WTC11 (cell line): ENCODE results near the gene GGN.

Source experiments
- E2F1 ChIP-seq: sonication (generic); formaldehyde crosslinking; IDR thresholded peaks from 2 replicates; pipeline ENCODE4 v1.8.0; 2022; ENCODE audit warnings: mild to moderate bottlenecking, missing genetic modification reagents
- RELA ChIP-seq: sonication (generic); formaldehyde crosslinking; IDR thresholded peaks from 2 replicates; pipeline ENCODE4 v1.8.1; 2022; ENCODE audit warnings: missing genetic modification reagents, mild to moderate bottlenecking, borderline replicate concordance
- SMAD4 ChIP-seq: sonication (generic); formaldehyde crosslinking; IDR thresholded peaks from 2 replicates; pipeline ENCODE4 v1.8.0; 2022; ENCODE audit warnings: mild to moderate bottlenecking, missing genetic modification reagents
- TP53 ChIP-seq: sonication (generic); formaldehyde crosslinking; IDR thresholded peaks from 2 replicates; pipeline ENCODE4 v1.8.1; 2023; ENCODE audit warnings: mild to moderate bottlenecking, missing genetic modification reagents
- ZNF121 ChIP-seq: sonication (generic); formaldehyde crosslinking; IDR thresholded peaks from 2 replicates; pipeline ENCODE4 v1.8.0; 2023; ENCODE audit warnings: missing genetic modification reagents
- TF ChIP-seq, protein P1 (sequence below): fragments of 200-600 bp; IDR thresholded peaks from 2 replicates; pipeline ENCODE4 v1.8.0; 2022; ENCODE audit warnings: antibody characterized with exemption
- TF ChIP-seq, protein P2 (sequence below): sonication (generic); formaldehyde crosslinking; IDR thresholded peaks from 2 replicates; pipeline ENCODE4 v1.8.1; 2022; ENCODE audit warnings: low read depth, mild to moderate bottlenecking, moderate library complexity, missing genetic modification reagents, borderline replicate concordance
- TF ChIP-seq, protein P3 (sequence below): sonication (generic); formaldehyde crosslinking; IDR thresholded peaks from 2 replicates; pipeline ENCODE4 v1.8.0; 2022; ENCODE audit warnings: mild to moderate bottlenecking, missing genetic modification reagents
- TF ChIP-seq, protein P4 (sequence below): sonication (generic); formaldehyde crosslinking; IDR thresholded peaks from 2 replicates; pipeline ENCODE4 v1.8.1; 2022; ENCODE audit warnings: mild to moderate bottlenecking, moderate library complexity, missing genetic modification reagents
- TF ChIP-seq, protein P5 (sequence below): sonication (generic); formaldehyde crosslinking; IDR thresholded peaks from 2 replicates; pipeline ENCODE4 v1.8.0; 2022; ENCODE audit warnings: mild to moderate bottlenecking, missing genetic modification reagents

GRCh38 chr19:38395381-38396114 is 7.7 kb upstream of the GGN start:
- TF ChIP-seq, protein P1, sequence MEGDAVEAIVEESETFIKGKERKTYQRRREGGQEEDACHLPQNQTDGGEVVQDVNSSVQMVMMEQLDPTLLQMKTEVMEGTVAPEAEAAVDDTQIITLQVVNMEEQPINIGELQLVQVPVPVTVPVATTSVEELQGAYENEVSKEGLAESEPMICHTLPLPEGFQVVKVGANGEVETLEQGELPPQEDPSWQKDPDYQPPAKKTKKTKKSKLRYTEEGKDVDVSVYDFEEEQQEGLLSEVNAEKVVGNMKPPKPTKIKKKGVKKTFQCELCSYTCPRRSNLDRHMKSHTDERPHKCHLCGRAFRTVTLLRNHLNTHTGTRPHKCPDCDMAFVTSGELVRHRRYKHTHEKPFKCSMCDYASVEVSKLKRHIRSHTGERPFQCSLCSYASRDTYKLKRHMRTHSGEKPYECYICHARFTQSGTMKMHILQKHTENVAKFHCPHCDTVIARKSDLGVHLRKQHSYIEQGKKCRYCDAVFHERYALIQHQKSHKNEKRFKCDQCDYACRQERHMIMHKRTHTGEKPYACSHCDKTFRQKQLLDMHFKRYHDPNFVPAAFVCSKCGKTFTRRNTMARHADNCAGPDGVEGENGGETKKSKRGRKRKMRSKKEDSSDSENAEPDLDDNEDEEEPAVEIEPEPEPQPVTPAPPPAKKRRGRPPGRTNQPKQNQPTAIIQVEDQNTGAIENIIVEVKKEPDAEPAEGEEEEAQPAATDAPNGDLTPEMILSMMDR, result no peak
- TF ChIP-seq, protein P2, sequence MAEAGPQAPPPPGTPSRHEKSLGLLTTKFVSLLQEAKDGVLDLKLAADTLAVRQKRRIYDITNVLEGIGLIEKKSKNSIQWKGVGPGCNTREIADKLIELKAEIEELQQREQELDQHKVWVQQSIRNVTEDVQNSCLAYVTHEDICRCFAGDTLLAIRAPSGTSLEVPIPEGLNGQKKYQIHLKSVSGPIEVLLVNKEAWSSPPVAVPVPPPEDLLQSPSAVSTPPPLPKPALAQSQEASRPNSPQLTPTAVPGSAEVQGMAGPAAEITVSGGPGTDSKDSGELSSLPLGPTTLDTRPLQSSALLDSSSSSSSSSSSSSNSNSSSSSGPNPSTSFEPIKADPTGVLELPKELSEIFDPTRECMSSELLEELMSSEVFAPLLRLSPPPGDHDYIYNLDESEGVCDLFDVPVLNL (CRISPR knock-in tag), result no peak
- TF ChIP-seq SMAD4, result no peak
- TF ChIP-seq, protein P3, sequence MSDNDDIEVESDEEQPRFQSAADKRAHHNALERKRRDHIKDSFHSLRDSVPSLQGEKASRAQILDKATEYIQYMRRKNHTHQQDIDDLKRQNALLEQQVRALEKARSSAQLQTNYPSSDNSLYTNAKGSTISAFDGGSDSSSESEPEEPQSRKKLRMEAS (CRISPR knock-in tag), result no peak
- TF ChIP-seq, protein P4, sequence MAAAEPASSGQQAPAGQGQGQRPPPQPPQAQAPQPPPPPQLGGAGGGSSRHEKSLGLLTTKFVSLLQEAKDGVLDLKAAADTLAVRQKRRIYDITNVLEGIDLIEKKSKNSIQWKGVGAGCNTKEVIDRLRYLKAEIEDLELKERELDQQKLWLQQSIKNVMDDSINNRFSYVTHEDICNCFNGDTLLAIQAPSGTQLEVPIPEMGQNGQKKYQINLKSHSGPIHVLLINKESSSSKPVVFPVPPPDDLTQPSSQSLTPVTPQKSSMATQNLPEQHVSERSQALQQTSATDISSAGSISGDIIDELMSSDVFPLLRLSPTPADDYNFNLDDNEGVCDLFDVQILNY (CRISPR knock-in tag), result no peak
- TF ChIP-seq ZNF121 (CRISPR knock-in tag), result no peak
- no peak for TF ChIP-seq RELA (CRISPR knock-in tag)
- TF ChIP-seq TP53 (CRISPR knock-in tag), result no peak
- TF ChIP-seq, protein P5, sequence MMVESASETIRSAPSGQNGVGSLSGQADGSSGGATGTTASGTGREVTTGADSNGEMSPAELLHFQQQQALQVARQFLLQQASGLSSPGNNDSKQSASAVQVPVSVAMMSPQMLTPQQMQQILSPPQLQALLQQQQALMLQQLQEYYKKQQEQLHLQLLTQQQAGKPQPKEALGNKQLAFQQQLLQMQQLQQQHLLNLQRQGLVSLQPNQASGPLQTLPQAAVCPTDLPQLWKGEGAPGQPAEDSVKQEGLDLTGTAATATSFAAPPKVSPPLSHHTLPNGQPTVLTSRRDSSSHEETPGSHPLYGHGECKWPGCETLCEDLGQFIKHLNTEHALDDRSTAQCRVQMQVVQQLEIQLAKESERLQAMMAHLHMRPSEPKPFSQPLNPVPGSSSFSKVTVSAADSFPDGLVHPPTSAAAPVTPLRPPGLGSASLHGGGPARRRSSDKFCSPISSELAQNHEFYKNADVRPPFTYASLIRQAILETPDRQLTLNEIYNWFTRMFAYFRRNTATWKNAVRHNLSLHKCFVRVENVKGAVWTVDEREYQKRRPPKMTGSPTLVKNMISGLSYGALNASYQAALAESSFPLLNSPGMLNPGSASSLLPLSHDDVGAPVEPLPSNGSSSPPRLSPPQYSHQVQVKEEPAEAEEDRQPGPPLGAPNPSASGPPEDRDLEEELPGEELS (CRISPR knock-in tag), result no peak
- TF ChIP-seq E2F1 (CRISPR knock-in tag), result no peak
